GM06990 (cell line): ENCODE data around the gene LYSMD3.

ENCODE experiments used
- DNase-seq: peaks from one replicate; pipeline ENCODE4 v3.0.0-alpha.2; 2011; ENCODE audit not compliant: insufficient read length; ENCODE audit errors: extremely low read depth
- H3K27me3 ChIP-seq: replicated peaks from 2 replicates; pipeline ENCODE4 v1.6.0; 2011; ENCODE audit warnings: low read length; ENCODE audit not compliant: control insufficient read depth, insufficient read depth
- H3K36me3 ChIP-seq: 2 replicates; pipeline ENCODE4 v1.5.1; 2011; ENCODE audit warnings: low read length; ENCODE audit not compliant: control insufficient read depth, insufficient read depth
- H3K4me3 ChIP-seq: replicated peaks from 2 replicates; pipeline ENCODE4 v1.5.1; 2011; ENCODE audit warnings: low read depth, mild to moderate bottlenecking, control low read depth, low read length
- CTCF ChIP-seq: IDR thresholded peaks from 2 replicates; pipeline ENCODE4 v1.5.1; 2011; ENCODE audit warnings: low read length, control low read depth, mild to moderate bottlenecking, inconsistent platforms; ENCODE audit not compliant: insufficient read depth, poor library complexity, severe bottlenecking

Gene LYSMD3

GRCh38 chr5:90550963-90551362 is 21.6 kb upstream of the LYSMD3 start:
- Histone ChIP-seq H3K36me3 (no peaks in the 10 kb centered on the region), H3K4me3 (no peak overlapping the region), H3K27me3 (no peaks in the 10 kb centered on the region)
- DNase-seq, result no peak
- TF ChIP-seq CTCF, result no peak

GRCh38 chr5:90549729-90550275 is 20.4 kb upstream of the LYSMD3 start:
- H3K4me3 ChIP-seq, result no peak overlapping the region
- no peaks in the 10 kb centered on the region for H3K27me3 ChIP-seq
- no peaks in the 10 kb centered on the region for H3K36me3 ChIP-seq
- TF ChIP-seq CTCF, result no peak
- DNase-seq, result no peak

GRCh38 chr5:90549223-90549622 is 19.8 kb upstream of the LYSMD3 start:
- no peak for DNase-seq
- Histone ChIP-seq H3K27me3 (no peaks in the 10 kb centered on the region), H3K36me3 (no peaks in the 10 kb centered on the region), H3K4me3 (no peak overlapping the region)
- no peak for TF ChIP-seq CTCF

GRCh38 chr5:90548069-90548593 is 18.7 kb upstream of the LYSMD3 start:
- no peak for DNase-seq
- TF ChIP-seq CTCF, result no peak
- Histone ChIP-seq H3K4me3 (no peak overlapping the region), H3K27me3 (no peaks in the 10 kb centered on the region), H3K36me3 (no peaks in the 10 kb centered on the region)

- H3K36me3 ChIP-seq, result no peaks in the 10 kb centered on the region
- no peak for TF ChIP-seq CTCF
- H3K4me3 ChIP-seq, result no peak overlapping the region
- no peak for DNase-seq
- no peaks in the 10 kb centered on the region for H3K27me3 ChIP-seq
Measured at GRCh38 chr5:90547072-90547536, 17.7 kb upstream of the LYSMD3 start.
